A673 (cell line): Measurements from ENCODE around the gene PIK3R6. TPM values are rescaled to one million over a fixed set of nuclear protein-coding genes. Genes with fewer than 3 reads are reported as not detected.

Experiments used
- BruUV-seq: library from RNA; stranded (reverse); fragments of 400-500 nt; replicated peaks from 2 replicates; lab custom pipeline; 2021; lab: Mats Ljungman, UMichigan
- CTCF ChIA-PET: fragments of 300-600 bp; sonication (Branson Sonifier 250); formaldehyde crosslinking; loops from one replicate; lab custom pipeline; 2022; ENCODE audit warnings: antibody characterized with exemption; lab: Charles Lee
- POLR2A ChIA-PET: fragments of 300-600 bp; sonication (Branson Sonifier 250); formaldehyde crosslinking; loops from one replicate; lab custom pipeline; 2022; ENCODE audit warnings: antibody characterized with exemption; ENCODE audit not compliant: low non-redundant PET; lab: Charles Lee
- DNase-seq: peaks from one replicate; pipeline ENCODE4 v3.0.0-alpha.2; 2015; ENCODE audit warnings: low spot score
- H3K27ac ChIP-seq: fragments of 200-600 bp; sonication (generic); 2 replicates; pipeline ENCODE4 v1.5.1; 2016; ENCODE audit warnings: mixed run types, low read depth, mild to moderate bottlenecking, mixed read lengths, antibody characterized with exemption, low read length; ENCODE audit not compliant: poor library complexity, severe bottlenecking
- H3K27me3 ChIP-seq: fragments of 200-600 bp; sonication (generic); replicated peaks from 2 replicates; pipeline ENCODE4 v1.6.1; 2017; ENCODE audit warnings: mixed run types, low read depth, mild to moderate bottlenecking, mixed read lengths, antibody characterized with exemption, low read length; ENCODE audit not compliant: insufficient read depth, poor library complexity
- H3K36me3 ChIP-seq: fragments of 200-600 bp; sonication (generic); 2 replicates; pipeline ENCODE4 v1.6.1; 2016; ENCODE audit warnings: mixed run types, mild to moderate bottlenecking, mixed read lengths, antibody characterized with exemption, low read length; ENCODE audit not compliant: insufficient read depth, poor library complexity, severe bottlenecking
- H3K4me1 ChIP-seq: fragments of 200-600 bp; sonication (generic); 2 replicates; pipeline ENCODE4 v1.6.1; 2017; ENCODE audit warnings: mixed run types, mild to moderate bottlenecking, mixed read lengths, antibody characterized with exemption, low read length; ENCODE audit not compliant: insufficient read depth, poor library complexity, severe bottlenecking
- H3K4me3 ChIP-seq: fragments of 200-600 bp; sonication (generic); 2 replicates; pipeline ENCODE4 v1.5.1; 2016; ENCODE audit warnings: low read depth, mixed run types, mild to moderate bottlenecking, mixed read lengths, low read length; ENCODE audit not compliant: poor library complexity, severe bottlenecking
- H3K9me3 ChIP-seq: fragments of 200-600 bp; sonication (generic); 2 replicates; pipeline ENCODE4 v1.6.1; 2016; ENCODE audit warnings: mixed run types, low read depth, mild to moderate bottlenecking, mixed read lengths, antibody characterized with exemption, low read length; ENCODE audit not compliant: poor library complexity, severe bottlenecking
- CTCF ChIP-seq: fragments of 300-800, 200-600 bp; sonication (generic); conservative IDR thresholded peaks from 2 replicates; pipeline ENCODE4 v1.5.1; 2017; ENCODE audit warnings: low read depth, mild to moderate bottlenecking, antibody characterized with exemption, low read length, moderate library complexity, mixed read lengths
- EZH2 ChIP-seq: fragments of 200-600 bp; sonication (generic); IDR thresholded peaks from 2 replicates; pipeline ENCODE4 v1.6.1; 2017; ENCODE audit warnings: borderline replicate concordance, low read depth, mild to moderate bottlenecking, mixed read lengths, antibody characterized with exemption, low read length; ENCODE audit not compliant: poor library complexity, severe bottlenecking
- intact Hi-C: fragments of 100-400 bp; cut with micrococcal nuclease; formaldehyde crosslinking; loops from one replicate; pipeline ENCODE4 v1.10.0; 2022; ENCODE audit not compliant: unreplicated experiment
- total RNA-seq: library from RNA; stranded (reverse); gene quantifications from 2 replicates; pipeline ENCODE4 v1.2.3, GENCODE V29; 2021

Gene PIK3R6
- total RNA-seq, 1 experiment from 2014 or later, result not detected

GRCh38 chr17:8900207-8900606, 32.7 kb upstream of the PIK3R6 start:
- intact Hi-C loops, result no loop called here
- POLR2A ChIA-PET, result no interaction called here

DNA sequence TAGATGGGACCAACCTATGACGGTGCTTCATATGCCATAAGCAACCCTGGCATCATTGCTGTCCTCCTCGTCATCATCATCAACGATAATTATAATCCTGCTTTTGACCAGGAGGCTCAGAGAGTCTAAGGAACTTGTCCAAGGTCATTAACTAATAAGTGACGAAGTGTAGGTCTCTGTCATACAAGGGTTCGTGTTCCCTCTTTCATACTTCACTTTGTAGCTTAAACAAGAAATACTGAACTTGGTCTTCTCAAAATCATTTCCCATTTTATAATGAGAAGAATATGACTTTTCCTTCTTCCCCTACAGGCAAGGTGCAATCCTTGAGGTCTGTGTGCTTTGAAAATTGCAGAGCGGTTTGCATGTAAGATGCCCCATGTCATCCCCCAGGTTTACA, 31.2 kb upstream of the PIK3R6 start:
- Histone ChIP-seq H3K9me3 (no peaks in the 10 kb centered on the region), H3K36me3 (no peaks in the 10 kb centered on the region), H3K27ac (no peak overlapping the region), H3K27me3 (peaks cover under 1% of the 10 kb centered on the region), H3K4me3 (no peak overlapping the region), H3K4me1 (no peaks in the 10 kb centered on the region)
- POLR2A ChIA-PET, result no interaction called here
- intact Hi-C loops, result loop anchor here (5.0 to 10.0 kb wide), 3 partner anchors 91 to 484 kb away; no protein-coding TSS in a partner anchor
- BruUV-seq, result no TSS peak
- DNase-seq, result no peak
- TF ChIP-seq EZH2 (no peak), CTCF (no peak)
- CTCF ChIA-PET, result no interaction called here

More at GRCh38 chr17:8900207-8900606, 32.7 kb upstream of the PIK3R6 start:
- no peak overlapping the region for H3K4me3 ChIP-seq
- H3K27me3 ChIP-seq, result peaks cover 12% of the 10 kb centered on the region
- H3K4me1 ChIP-seq, result no peaks in the 10 kb centered on the region
- no peaks in the 10 kb centered on the region for H3K36me3 ChIP-seq
- no TSS peak for BruUV-seq
- CTCF ChIA-PET, result no interaction called here
- no peak overlapping the region for H3K27ac ChIP-seq
- H3K9me3 ChIP-seq, result no peaks in the 10 kb centered on the region
- DNase-seq, result no peak
- TF ChIP-seq EZH2, result no peak
- no peak for TF ChIP-seq CTCF

DNA sequence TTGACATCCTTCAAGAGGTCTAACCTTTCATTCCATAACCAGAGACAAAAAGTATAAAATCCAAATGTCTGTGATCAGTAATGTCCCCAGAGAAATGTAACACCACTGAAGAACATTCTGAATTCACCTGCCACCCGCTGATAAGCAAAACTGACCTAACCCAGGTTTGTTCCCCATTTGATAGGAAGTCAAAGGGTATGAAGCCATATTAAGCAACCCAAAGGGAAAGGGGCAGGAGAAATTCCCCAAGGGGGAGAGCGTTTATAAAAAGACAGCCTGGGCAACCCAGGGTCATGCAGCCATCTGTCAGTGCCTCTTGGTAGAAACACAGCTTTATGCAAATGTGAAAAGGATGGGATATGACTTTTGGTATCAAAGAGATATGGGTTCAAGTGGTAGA, 30.7 kb upstream of the PIK3R6 start:
- intact Hi-C loops, result loop anchor here (5.0 to 10.0 kb wide), 3 partner anchors 91 to 483 kb away; no protein-coding TSS in a partner anchor
- Histone ChIP-seq H3K4me1 (no peaks in the 10 kb centered on the region), H3K9me3 (no peaks in the 10 kb centered on the region), H3K36me3 (no peaks in the 10 kb centered on the region), H3K27ac (no peak overlapping the region), H3K27me3 (no peaks in the 10 kb centered on the region), H3K4me3 (no peak overlapping the region)
- ChIA-PET POLR2A (no interaction called here), CTCF (no interaction called here)
- no peak for DNase-seq
- TF ChIP-seq EZH2, result no peak
- no peak for TF ChIP-seq CTCF
- BruUV-seq, result no TSS peak
